GM12865 (cell line): Measurements from ENCODE around the gene DERL3.

ENCODE experiments used
- DNase-seq: peaks from one replicate; pipeline ENCODE4 v3.0.0; 2010; ENCODE audit warnings: low read depth
- H3K4me3 ChIP-seq: 2 replicates; pipeline ENCODE4 v1.5.1; 2011; ENCODE audit warnings: mild to moderate bottlenecking, low read depth, low read length, control low read depth
- CTCF ChIP-seq: IDR thresholded peaks from 2 replicates; pipeline ENCODE4 v1.5.1; 2011; ENCODE audit warnings: low read length, control low read depth, low read depth, inconsistent platforms; ENCODE audit not compliant: insufficient read depth; ENCODE audit errors: missing control alignments

DERL3 gene

GRCh38 chr22:23803001-23803819 lies 35.6 kb downstream of the DERL3 start:
- TF ChIP-seq CTCF: no peak
- peak overlapping the region; percentile 53 for H3K4me3 ChIP-seq

GRCh38 chr22:23801886-23802377 lies 36.9 kb downstream of the DERL3 start:
- no peak overlapping the region for H3K4me3 ChIP-seq
- TF ChIP-seq CTCF: no peak
- no peak for DNase-seq

More at GRCh38 chr22:23803001-23803819, 35.6 kb downstream of the DERL3 start:
- peak; percentile 76 for DNase-seq

- peak overlapping the region; percentile 47 for H3K4me3 ChIP-seq
- no peak for DNase-seq
- no peak for TF ChIP-seq CTCF
Observed at GRCh38 chr22:23801238-23801821, 37.5 kb downstream of the DERL3 start.

- no peak for TF ChIP-seq CTCF
- peak overlapping the region; percentile 47 for H3K4me3 ChIP-seq
- DNase-seq: peak; percentile 93
Observed at GRCh38 chr22:23800297-23801237, 38.2 kb downstream of the DERL3 start.

GRCh38 chr22:23796461-23796860 lies 42.3 kb downstream of the DERL3 start:
- no peak overlapping the region for H3K4me3 ChIP-seq
- no peak for TF ChIP-seq CTCF
- DNase-seq: no peak

GRCh38 chr22:23793326-23793725 lies 45.5 kb downstream of the DERL3 start:
- H3K4me3 ChIP-seq: no peak overlapping the region
- no peak for DNase-seq
- no peak for TF ChIP-seq CTCF
